NCI-H1092 (cell line): ENCODE results near the gene APLNR.

Source experiments
- DNase-seq: peaks from one replicate; lab custom pipeline; 2025; lab: John Stamatoyannopoulos, UW

APLNR gene

GRCh38 chr11:57251491-57252104 lies 14.5 kb upstream of the APLNR start:
- DNase-seq = no peak

- DNase-seq = no peak
Measured at GRCh38 chr11:57251037-57251436, 14.0 kb upstream of the APLNR start.

- DNase-seq = peak; percentile 39
Measured at GRCh38 chr11:57249384-57250319, 12.6 kb upstream of the APLNR start.

GRCh38 chr11:57248780-57249383 lies 11.8 kb upstream of the APLNR start:
- peak; percentile 24 for DNase-seq

GRCh38 chr11:57244911-57245310 lies 7.9 kb upstream of the APLNR start:
- DNase-seq = no peak

GRCh38 chr11:57241353-57241972 lies 4.4 kb upstream of the APLNR start:
- DNase-seq = no peak

- no peak for DNase-seq
Measured at GRCh38 chr11:57240757-57241156, 3.7 kb upstream of the APLNR start.

GRCh38 chr11:57240007-57240406 lies 3.0 kb upstream of the APLNR start:
- DNase-seq = no peak

GRCh38 chr11:57239348-57239747 lies 2.3 kb upstream of the APLNR start:
- no peak for DNase-seq

GRCh38 chr11:57235761-57236703 lies 1.0 kb downstream of the APLNR start:
- DNase-seq = no peak

GRCh38 chr11:57233702-57234101 lies 3.3 kb downstream of the APLNR start:
- no peak for DNase-seq

- DNase-seq = no peak
Measured at GRCh38 chr11:57231539-57232253, 5.4 kb downstream of the APLNR start.

- DNase-seq = no peak
Measured at GRCh38 chr11:57230791-57231538, 6.1 kb downstream of the APLNR start.

GRCh38 chr11:57230316-57230715 lies 6.7 kb downstream of the APLNR start:
- DNase-seq = no peak

- no peak for DNase-seq
Measured at GRCh38 chr11:57228600-57228999, 8.4 kb downstream of the APLNR start.

- DNase-seq = no peak
Measured at GRCh38 chr11:57224537-57224936, 12.5 kb downstream of the APLNR start.

- DNase-seq = no peak
Measured at GRCh38 chr11:57224128-57224527, 12.9 kb downstream of the APLNR start.

GRCh38 chr11:57223601-57224000 lies 13.4 kb downstream of the APLNR start:
- no peak for DNase-seq

- DNase-seq = no peak
Measured at GRCh38 chr11:57222239-57222638, 14.8 kb downstream of the APLNR start.

GRCh38 chr11:57219021-57219627 lies 17.9 kb downstream of the APLNR start:
- no peak for DNase-seq
